Mesodermal cell (in vitro differentiated cells): ENCODE results near the gene MAN2A2.
"Not testable (repeated sequence)": the region's sequence is repeated elsewhere in the genome, so short reads cannot be mapped to it uniquely, and the experiment has no call there.

Experiments
- H3K27ac ChIP-seq: 2 replicates; pipeline ENCODE4 v1.7.0; 2013; ENCODE audit warnings: mild to moderate bottlenecking, low read depth, low read length, moderate library complexity; ENCODE audit not compliant: severe bottlenecking
- H3K36me3 ChIP-seq: 2 replicates; pipeline ENCODE4 v1.7.1; 2013; ENCODE audit warnings: mild to moderate bottlenecking, low read length, moderate library complexity; ENCODE audit not compliant: control insufficient read depth, insufficient read depth
- H3K4me1 ChIP-seq: one replicate; pipeline ENCODE4 v1.7.1; 2013; ENCODE audit warnings: mild to moderate bottlenecking, low read length; ENCODE audit not compliant: insufficient read depth, control insufficient read depth, poor library complexity, severe bottlenecking
- H3K4me3 ChIP-seq: 2 replicates; pipeline ENCODE4 v1.7.0; 2013; ENCODE audit warnings: low read length, control low read depth, mild to moderate bottlenecking; ENCODE audit not compliant: insufficient read depth, poor library complexity, severe bottlenecking; ENCODE audit errors: extremely low read depth
- H3K9me3 ChIP-seq: 2 replicates; pipeline ENCODE4 v1.7.1; 2013; ENCODE audit warnings: mild to moderate bottlenecking, low read length, moderate library complexity; ENCODE audit not compliant: control insufficient read depth
- WGBS, 2 experiments: methylation state at CpG; one replicate each; pipeline ENCODE4 v1.1.5; 2013; ENCODE audit warnings: missing lambda C conversion rate in 2 of 2; ENCODE audit not compliant: insufficient coverage in 2 of 2; 5-methylcytosine and 5-hydroxymethylcytosine counted together

MAN2A2 gene

DNA sequence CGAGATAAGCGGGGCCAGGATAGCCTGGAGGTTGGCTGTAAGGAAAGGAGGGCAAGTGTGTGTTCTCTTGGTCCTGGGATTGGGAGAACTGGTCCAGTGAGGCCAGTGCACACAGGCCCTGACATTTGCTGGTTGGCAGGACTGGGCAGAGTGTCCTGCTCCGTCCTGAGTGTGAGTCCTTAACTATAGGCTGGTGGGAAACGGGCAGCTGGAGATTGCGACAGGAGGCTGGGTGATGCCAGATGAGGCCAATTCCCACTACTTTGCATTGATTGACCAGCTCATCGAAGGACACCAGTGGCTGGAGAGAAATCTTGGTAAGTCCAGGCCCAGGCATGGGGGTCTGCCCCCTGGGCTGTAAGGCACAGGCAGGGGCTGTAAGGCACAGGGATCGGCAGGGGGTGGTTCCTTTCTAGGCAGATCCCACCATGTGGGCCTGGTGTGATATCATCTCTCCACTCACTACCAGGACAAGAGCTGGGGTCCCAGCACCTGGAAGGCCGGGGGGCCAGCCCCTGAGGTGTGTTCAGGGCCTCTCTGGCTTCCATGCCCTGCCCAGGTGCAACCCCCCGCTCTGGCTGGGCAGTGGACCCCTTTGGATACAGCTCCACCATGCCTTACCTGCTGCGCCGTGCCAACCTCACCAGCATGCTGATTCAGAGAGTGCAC, 3.2 kb downstream of the MAN2A2 start:
- H3K9me3 ChIP-seq = no peaks in the 10 kb centered on the region
- 95 to 96% methylated on average over 9 of the region's 11 CpGs for WGBS, 2 experiments
- H3K4me3 ChIP-seq = no peak overlapping the region
- H3K4me1 ChIP-seq = no peaks in the 10 kb centered on the region
- H3K27ac ChIP-seq = no peak overlapping the region
- peaks cover 39% of the 10 kb centered on the region for H3K36me3 ChIP-seq

DNA sequence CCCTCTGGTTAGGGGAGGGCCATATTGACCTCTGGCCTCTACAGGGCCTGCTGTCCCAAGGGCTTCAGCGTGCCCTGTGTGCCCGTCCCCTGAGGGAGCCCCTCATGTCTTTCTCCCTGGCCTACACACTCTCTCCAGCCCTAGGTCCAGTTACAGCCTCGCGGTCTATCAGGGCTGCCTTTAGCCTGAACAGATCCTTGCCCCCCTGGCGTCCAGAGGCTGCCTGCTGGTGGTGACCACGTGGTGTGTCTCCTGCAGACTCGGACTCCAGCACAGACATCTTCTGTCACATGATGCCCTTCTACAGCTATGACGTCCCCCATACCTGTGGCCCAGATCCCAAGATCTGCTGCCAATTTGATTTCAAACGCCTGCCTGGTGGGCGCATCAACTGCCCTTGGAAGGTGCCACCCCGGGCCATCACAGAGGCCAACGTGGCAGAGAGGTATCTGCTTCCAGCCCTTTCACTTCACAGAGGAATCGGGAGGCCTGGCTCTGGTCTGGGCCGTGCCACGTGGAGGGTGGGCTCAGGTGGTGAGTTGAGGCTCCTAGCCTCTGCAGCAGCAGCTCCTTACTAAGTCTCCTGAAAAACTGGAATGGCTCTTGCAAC, 4.1 kb downstream of the MAN2A2 start:
- H3K4me3 ChIP-seq = no peak overlapping the region
- no peaks in the 10 kb centered on the region for H3K4me1 ChIP-seq
- H3K36me3 ChIP-seq = peaks cover 46% of the 10 kb centered on the region
- no peak overlapping the region for H3K27ac ChIP-seq
- WGBS, 2 experiments = 87 to 95% methylated on average over 14 to 15 of the region's 15 CpGs
- no peaks in the 10 kb centered on the region for H3K9me3 ChIP-seq

DNA sequence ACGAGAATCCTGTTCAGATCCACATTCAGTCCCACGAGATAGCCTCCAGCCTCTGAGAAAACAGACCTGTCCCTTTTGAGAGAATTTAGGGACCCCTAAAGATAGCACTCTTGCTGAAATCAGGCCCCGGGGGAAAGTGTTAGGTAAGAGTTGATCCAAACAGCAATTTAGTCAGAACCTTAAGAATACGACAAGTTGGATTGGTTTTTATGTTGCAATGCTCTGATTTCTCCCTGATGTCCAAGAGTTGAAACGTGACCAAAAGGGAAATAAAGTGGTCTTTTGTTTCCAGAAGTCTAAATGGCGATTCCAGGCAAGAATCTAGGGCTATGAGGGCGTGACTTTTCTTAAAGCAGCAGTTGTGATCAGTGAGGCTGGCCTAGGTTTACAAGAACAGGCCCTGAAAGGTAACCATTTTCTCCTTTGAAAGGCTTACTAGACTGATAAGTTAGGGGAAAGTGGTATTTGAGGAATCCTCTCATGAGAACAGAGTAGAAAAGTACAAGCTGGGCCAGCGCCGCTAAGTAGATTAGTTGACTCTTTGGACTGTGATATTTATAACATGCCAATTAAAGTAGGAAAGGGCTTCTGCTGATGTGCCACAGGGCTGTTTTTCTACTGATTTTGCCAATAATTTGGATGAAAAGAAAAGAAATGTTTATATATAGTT, 4.9 kb downstream of the MAN2A2 start:
- H3K4me1 ChIP-seq = no peaks in the 10 kb centered on the region
- no peak overlapping the region for H3K4me3 ChIP-seq
- H3K36me3 ChIP-seq = peaks cover 54% of the 10 kb centered on the region
- H3K9me3 ChIP-seq = no peaks in the 10 kb centered on the region
- H3K27ac ChIP-seq = no peak overlapping the region
- 85 to 87% methylated on average over 8 to 9 of the region's 9 CpGs for WGBS, 2 experiments

DNA sequence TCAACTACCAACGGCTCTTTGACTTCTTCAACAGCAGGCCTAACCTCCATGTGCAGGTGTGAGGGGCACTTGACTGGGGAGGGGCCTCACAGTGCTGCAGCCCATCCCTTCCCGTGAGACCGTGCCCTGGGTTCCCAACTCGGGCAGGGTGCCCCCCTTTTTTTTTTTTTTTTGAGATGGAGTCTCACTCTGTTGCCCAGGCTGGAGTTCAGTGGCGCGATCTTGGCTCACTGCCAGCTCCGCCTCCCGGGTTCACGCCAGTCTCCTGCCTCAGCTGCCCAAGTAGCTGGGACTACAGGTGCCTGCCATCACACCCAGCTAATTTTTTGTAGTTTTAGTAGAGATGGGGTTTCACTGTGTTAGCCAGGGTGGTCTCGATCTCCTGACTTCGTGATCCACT, 6.3 kb downstream of the MAN2A2 start:
- H3K9me3 ChIP-seq, H3K4me3 ChIP-seq, H3K4me1 ChIP-seq, H3K27ac ChIP-seq: not testable (repeated sequence)
- peaks cover 63% of the 10 kb centered on the region for H3K36me3 ChIP-seq
- WGBS, 2 experiments = 94 to 96% methylated on average over 6 to 9 of the region's 11 CpGs

DNA sequence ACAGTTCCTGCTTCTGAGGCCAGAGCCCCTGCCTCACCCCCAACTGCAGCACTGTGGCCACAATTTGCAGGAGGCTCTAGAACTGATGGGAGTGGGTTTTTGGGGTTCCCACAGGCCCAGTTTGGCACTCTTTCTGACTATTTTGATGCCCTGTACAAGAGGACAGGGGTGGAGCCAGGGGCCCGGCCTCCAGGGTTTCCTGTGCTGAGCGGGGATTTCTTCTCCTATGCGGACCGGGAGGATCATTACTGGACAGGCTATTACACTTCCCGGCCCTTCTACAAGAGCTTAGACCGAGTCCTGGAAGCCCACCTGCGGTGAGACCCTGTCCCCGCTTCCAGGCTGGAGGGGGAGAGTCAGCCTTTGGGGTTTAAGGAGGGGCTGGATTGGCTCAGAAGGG, 6.9 kb downstream of the MAN2A2 start:
- H3K27ac ChIP-seq = no peak overlapping the region
- no peak overlapping the region for H3K4me3 ChIP-seq
- H3K4me1 ChIP-seq = no peaks in the 10 kb centered on the region
- WGBS, 2 experiments = 97 to 99% methylated on average over 8 of the region's 8 CpGs
- peaks cover 63% of the 10 kb centered on the region for H3K36me3 ChIP-seq
- H3K9me3 ChIP-seq = no peaks in the 10 kb centered on the region

DNA sequence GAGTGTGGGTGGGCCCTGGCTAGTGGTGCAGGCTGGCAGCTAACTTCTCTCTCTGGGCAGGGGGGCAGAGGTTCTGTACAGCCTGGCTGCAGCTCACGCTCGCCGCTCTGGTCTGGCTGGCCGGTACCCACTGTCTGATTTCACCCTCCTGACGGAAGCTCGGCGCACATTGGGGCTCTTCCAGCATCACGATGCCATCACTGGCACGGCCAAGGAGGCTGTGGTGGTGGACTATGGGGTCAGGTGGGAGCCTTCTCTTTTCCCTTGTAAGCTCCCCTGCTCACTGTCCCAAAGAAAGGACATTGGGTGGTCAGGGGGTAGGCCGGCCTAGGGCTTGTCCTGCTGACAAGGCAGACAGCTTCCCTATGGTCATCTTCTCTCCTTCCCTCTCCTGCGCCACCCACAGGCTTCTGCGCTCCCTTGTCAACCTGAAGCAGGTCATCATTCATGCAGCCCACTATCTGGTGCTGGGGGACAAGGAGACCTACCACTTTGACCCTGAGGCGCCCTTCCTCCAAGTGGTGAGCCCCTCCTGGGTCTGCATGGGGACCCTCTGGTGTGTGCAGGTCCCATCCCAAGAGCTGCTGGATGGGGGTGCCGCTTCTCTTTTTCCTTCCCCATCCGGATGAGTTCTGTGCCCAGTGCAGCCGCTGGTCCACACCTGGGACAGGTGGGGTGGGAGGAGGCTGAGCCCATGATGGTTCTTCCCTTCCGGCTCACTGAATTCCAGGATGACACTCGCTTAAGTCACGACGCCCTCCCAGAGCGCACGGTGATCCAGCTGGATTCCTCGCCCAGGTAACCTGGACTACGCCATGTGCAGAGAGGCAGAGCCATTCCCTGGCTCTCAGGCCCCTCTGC, 7.6 kb downstream of the MAN2A2 start:
- Histone ChIP-seq H3K9me3 (no peaks in the 10 kb centered on the region), H3K4me3 (no peak overlapping the region), H3K27ac (no peak overlapping the region), H3K4me1 (peaks cover 3% of the 10 kb centered on the region), H3K36me3 (peaks cover 56% of the 10 kb centered on the region)
- 96 to 100% methylated on average over 10 to 19 of the region's 24 CpGs for WGBS, 2 experiments

DNA sequence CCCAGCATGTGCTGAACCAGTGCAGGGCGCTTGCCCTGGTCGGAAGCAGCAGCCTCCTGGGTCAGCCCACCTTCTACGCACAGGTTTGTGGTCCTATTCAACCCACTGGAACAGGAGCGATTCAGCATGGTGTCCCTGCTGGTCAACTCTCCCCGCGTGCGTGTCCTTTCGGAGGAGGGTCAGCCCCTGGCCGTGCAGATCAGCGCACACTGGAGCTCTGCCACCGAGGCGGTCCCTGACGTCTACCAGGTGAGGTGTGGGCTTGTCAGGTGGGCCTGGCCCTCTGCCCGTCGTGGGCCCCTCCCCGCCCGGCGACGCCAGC, 8.2 kb downstream of the MAN2A2 start:
- 96 to 97% methylated on average over 11 to 17 of the region's 19 CpGs for WGBS, 2 experiments

DNA sequence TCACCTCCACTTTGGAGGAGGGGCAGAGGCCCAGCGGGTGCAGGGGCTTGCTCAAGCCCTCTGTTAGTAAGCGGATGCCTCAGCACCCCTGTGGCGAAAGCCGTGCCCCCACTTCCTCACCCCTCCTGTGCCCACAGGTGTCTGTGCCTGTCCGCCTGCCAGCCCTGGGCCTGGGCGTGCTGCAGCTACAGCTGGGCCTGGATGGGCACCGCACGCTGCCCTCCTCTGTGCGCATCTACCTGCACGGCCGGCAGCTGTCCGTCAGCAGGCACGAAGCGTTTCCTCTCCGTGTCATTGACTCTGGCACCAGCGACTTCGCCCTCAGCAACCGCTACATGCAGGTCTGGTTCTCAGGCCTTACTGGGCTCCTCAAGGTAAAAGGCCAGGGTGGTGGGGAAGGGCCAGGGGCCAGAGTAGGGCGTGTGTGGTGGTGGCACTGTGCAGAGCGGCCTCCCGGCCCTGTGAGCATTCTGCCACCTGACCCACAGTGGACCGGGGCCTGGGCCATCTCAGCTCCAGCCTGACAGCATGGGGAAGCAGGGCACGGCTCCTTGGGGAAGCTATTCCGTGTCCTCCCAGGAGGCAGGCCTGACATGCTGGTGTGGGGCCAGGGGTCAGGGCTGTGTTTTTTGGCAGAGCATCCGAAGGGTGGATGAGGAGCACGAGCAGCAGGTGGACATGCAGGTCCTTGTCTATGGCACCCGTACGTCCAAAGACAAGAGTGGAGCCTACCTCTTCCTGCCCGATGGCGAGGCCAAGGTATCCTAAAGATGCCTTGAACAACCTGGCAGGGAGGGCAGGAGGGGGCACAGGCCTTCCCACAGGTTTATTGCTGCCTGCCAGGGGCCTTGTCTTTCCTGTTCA, 9.0 kb downstream of the MAN2A2 start:
- H3K36me3 ChIP-seq = peaks cover 43% of the 10 kb centered on the region
- WGBS, 2 experiments = 96 to 97% methylated on average over 27 to 30 of the region's 30 CpGs

More for the DNA sequence above, 8.2 kb downstream of the MAN2A2 start:
- H3K4me1 ChIP-seq = peaks cover 9% of the 10 kb centered on the region
- H3K9me3 ChIP-seq = no peaks in the 10 kb centered on the region
- H3K4me3 ChIP-seq = no peak overlapping the region
- no peak overlapping the region for H3K27ac ChIP-seq
- H3K36me3 ChIP-seq = peaks cover 50% of the 10 kb centered on the region

DNA sequence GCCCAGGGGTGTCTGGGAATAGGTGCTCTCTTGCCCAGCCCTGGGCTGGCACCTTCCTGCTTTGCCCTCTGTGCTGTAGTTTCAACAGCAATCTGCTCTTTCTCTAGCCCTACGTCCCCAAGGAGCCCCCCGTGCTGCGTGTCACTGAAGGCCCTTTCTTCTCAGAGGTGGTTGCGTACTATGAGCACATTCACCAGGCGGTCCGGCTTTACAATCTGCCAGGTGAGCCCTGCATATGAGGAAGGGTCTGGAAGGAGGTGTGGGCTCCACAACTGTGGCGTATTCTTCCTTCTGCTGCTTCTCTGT, 9.6 kb downstream of the MAN2A2 start:
- Histone ChIP-seq H3K27ac (no peak overlapping the region), H3K4me1 (peaks cover 10% of the 10 kb centered on the region), H3K4me3 (no peak overlapping the region), H3K9me3 (no peaks in the 10 kb centered on the region), H3K36me3 (peaks cover 38% of the 10 kb centered on the region)
- whole genome bisulfite sequencing, 2 experiments = 97 to 98% methylated on average over 6 of the region's 7 CpGs

More for the DNA sequence above, 9.0 kb downstream of the MAN2A2 start:
- H3K9me3 ChIP-seq = no peaks in the 10 kb centered on the region
- H3K4me1 ChIP-seq = peaks cover 10% of the 10 kb centered on the region
- no peak overlapping the region for H3K4me3 ChIP-seq
- H3K27ac ChIP-seq = no peak overlapping the region

DNA sequence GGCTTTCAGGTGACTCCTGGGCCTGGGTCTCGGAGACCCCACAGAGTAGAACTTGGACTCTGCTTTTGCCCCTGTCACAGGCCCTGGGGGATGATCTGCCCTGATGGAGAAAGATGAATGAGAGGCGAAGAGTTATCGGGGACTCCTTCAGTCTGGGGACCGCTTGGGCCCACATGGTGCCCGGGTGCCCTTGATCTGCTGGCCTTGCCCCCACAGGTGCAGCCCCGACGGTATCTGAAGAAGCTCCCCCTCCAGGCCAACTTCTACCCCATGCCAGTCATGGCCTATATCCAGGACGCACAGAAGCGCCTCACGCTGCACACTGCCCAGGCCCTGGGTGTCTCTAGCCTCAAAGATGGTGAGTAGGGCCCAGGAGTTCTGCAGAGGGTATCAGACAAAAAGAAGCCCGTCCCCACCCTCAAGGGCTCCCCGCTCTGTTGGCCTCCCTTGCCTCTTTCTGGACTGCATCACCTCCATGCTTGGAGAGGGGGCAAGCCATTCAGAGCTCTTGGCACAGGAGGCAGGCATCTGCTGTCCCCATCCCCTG, 10.4 kb downstream of the MAN2A2 start:
- no peak overlapping the region for H3K27ac ChIP-seq
- no peak overlapping the region for H3K4me3 ChIP-seq
- H3K4me1 ChIP-seq = peaks cover 10% of the 10 kb centered on the region
- no peaks in the 10 kb centered on the region for H3K9me3 ChIP-seq
- 88 to 95% methylated on average over 9 to 11 of the region's 12 CpGs for WGBS, 2 experiments
- peaks cover 42% of the 10 kb centered on the region for H3K36me3 ChIP-seq
